B cell (primary cell): Measurements from ENCODE around the gene TRABD. TPM values are rescaled to one million over a fixed set of nuclear protein-coding genes. Genes with fewer than 3 reads are reported as not detected.

Experiments used
- ATAC-seq: fragments of 200-7000 bp; cut with Tn5 transposase; one replicate; pipeline ENCODE4 v1.10.0; 2021; ENCODE audit warnings: low read depth, mild to moderate bottlenecking, moderate number of reproducible peaks, moderate library complexity
- CTCF ChIA-PET: fragments of 350-600 bp; sonication (Branson Sonifier 250); formaldehyde crosslinking; loops from one replicate; lab custom pipeline; 2021; ENCODE audit warnings: antibody characterized with exemption, inconsistent platforms; lab: Charles Lee
- POLR2A ChIA-PET: fragments of 350-600 bp; sonication (Branson Sonifier 250); formaldehyde crosslinking; loops from one replicate; lab custom pipeline; 2021; ENCODE audit warnings: antibody characterized with exemption; lab: Charles Lee
- DNase-seq: peaks from one replicate; pipeline ENCODE4 v3.0.0; 2013
- H2AFZ ChIP-seq: 2 replicates; pipeline ENCODE4 v1.6.1; 2012; ENCODE audit warnings: mild to moderate bottlenecking, low read depth, low read length; ENCODE audit not compliant: insufficient read depth, poor library complexity, severe bottlenecking
- H3K27ac ChIP-seq, 2 donors: 1 replicate in 1 of 2; 2 replicates in 1 of 2; pipeline ENCODE4 v1.5.1; 2012 to 2013; ENCODE audit warnings: low read length in 2 of 2, mild to moderate bottlenecking in 2 of 2, moderate library complexity in 1 of 2
- H3K27me3 ChIP-seq, 4 experiments: fragments of 200-600 bp in 1 of 4; sonication (generic) in 1 of 4; replicated peaks in 1 of 4; 1 replicate in 2 of 4; 2 replicates in 2 of 4; pipeline versions ENCODE4 v1.6.1 to v1.7.0; 2013 to 2016; ENCODE audit warnings: low read length in 3 of 4, mild to moderate bottlenecking in 2 of 4, mixed read lengths in 1 of 4, moderate library complexity in 1 of 4; ENCODE audit not compliant: insufficient read depth in 4 of 4, control insufficient read depth in 3 of 4; ENCODE audit errors: control extremely low read depth in 1 of 4
- H3K36me3 ChIP-seq, 2 experiments: replicated peaks in 1 of 2; 1 replicate in 1 of 2; 2 replicates in 1 of 2; pipeline versions ENCODE4 v1.6.1 to v1.7.1; 2013; ENCODE audit warnings: low read length in 1 of 2; ENCODE audit not compliant: insufficient read depth in 2 of 2, control insufficient read depth in 1 of 2; ENCODE audit errors: control extremely low read depth in 1 of 2, extremely low read depth in 1 of 2
- H3K4me1 ChIP-seq, 2 donors: fragments of 200-600 bp in 1 of 2; sonication (generic) in 1 of 2; 1 replicate in 1 of 2; 2 replicates in 1 of 2; pipeline versions ENCODE4 v1.5.1 to v1.6.1; 2013 to 2017; ENCODE audit warnings: low read length in 2 of 2; ENCODE audit not compliant: control insufficient read depth in 2 of 2, insufficient read depth in 2 of 2
- H3K4me2 ChIP-seq: replicated peaks from 2 replicates; pipeline ENCODE3; 2012; ENCODE audit warnings: mild to moderate bottlenecking, low read depth, low read length; ENCODE audit not compliant: poor library complexity, severe bottlenecking
- H3K4me3 ChIP-seq, 5 experiments: fragments of 200-600 bp in 1 of 5; sonication (generic) in 1 of 5; 1 replicate in 3 of 5; 2 replicates in 2 of 5; pipeline versions ENCODE4 v1.5.1 to v1.7.0; 2011 to 2016; ENCODE audit warnings: low read length in 4 of 5, mild to moderate bottlenecking in 4 of 5, low read depth in 2 of 5, control low read depth in 1 of 5, moderate library complexity in 1 of 5; ENCODE audit not compliant: insufficient read depth in 1 of 5; ENCODE audit errors: control extremely low read depth in 1 of 5, extremely low read depth in 1 of 5
- H3K79me2 ChIP-seq: fragments of 200-600 bp; sonication (generic); one replicate; pipeline ENCODE4 v1.6.0; 2016; ENCODE audit warnings: low read length; ENCODE audit not compliant: control insufficient read depth, insufficient read depth
- H3K9ac ChIP-seq: fragments of 200-600 bp; sonication (generic); 2 replicates; pipeline ENCODE4 v1.6.1; 2017; ENCODE audit warnings: mild to moderate bottlenecking, low read length, moderate library complexity
- H3K9me3 ChIP-seq, 3 donors: one replicate each; pipeline versions ENCODE4 v1.6.1 to v1.7.1; 2013; ENCODE audit warnings: low read length in 2 of 3; ENCODE audit not compliant: control insufficient read depth in 2 of 3, insufficient read depth in 1 of 3; ENCODE audit errors: control extremely low read depth in 1 of 3
- H4K20me1 ChIP-seq: 2 replicates; pipeline ENCODE4 v1.6.0; 2012; ENCODE audit warnings: mild to moderate bottlenecking, low read length; ENCODE audit not compliant: insufficient read depth, control insufficient read depth, poor library complexity, severe bottlenecking
- H3K27ac Mint-ChIP-seq: one replicate; pipeline ENCODE4 v1.8.0; 2021; ENCODE audit warnings: mixed read lengths
- H3K27me3 Mint-ChIP-seq: one replicate; pipeline ENCODE4 v1.8.0; 2021; ENCODE audit warnings: mixed read lengths
- H3K4me1 Mint-ChIP-seq: one replicate; pipeline ENCODE4 v1.8.0; 2021; ENCODE audit warnings: mixed read lengths
- H3K4me3 Mint-ChIP-seq: one replicate; pipeline ENCODE4 v1.8.0; 2021; ENCODE audit warnings: mixed read lengths
- H3K9me3 Mint-ChIP-seq: one replicate; pipeline ENCODE4 v1.8.0; 2022; ENCODE audit warnings: mixed read lengths; ENCODE audit not compliant: insufficient read depth
- EZH2 ChIP-seq: IDR thresholded peaks from 2 replicates; pipeline ENCODE4 v1.6.1; 2012; ENCODE audit warnings: borderline replicate concordance, low read depth, mild to moderate bottlenecking, moderate library complexity, low read length; ENCODE audit not compliant: insufficient read depth, poor library complexity, severe bottlenecking
- WGBS: methylation state at CpG from one replicate; pipeline ENCODE4 v1.1.5; 2013; ENCODE audit warnings: missing lambda C conversion rate; ENCODE audit not compliant: insufficient coverage; 5-methylcytosine and 5-hydroxymethylcytosine counted together
- intact Hi-C: fragments of 100-400 bp; cut with micrococcal nuclease; formaldehyde crosslinking; loops from one replicate; pipeline ENCODE4 v1.10.0; 2022
- polyA plus RNA-seq: library from polyadenylated mRNA; depleted of rRNA; stranded (reverse); fragments of >200 nt; gene quantifications from 2 replicates; pipeline ENCODE4 v1.2.3, GENCODE V29; 2012
- total RNA-seq, 2 donors: library from RNA; stranded (reverse); fragments of 120-200 nt in 1 of 2; gene quantifications; 1 replicate in 1 of 2; 2 replicates in 1 of 2; pipeline versions ENCODE4 v1.2.3 to v1.2.4, GENCODE V29; 2013 to 2022
- TF ChIP-seq, protein P1 (sequence below): fragments of 200-600 bp; IDR thresholded peaks from one replicate; pipeline ENCODE4 v1.8.0; 2022; ENCODE audit warnings: antibody characterized with exemption, mild to moderate bottlenecking

The TRABD gene
- total and polyA plus RNA-seq, 2 donors (not counting 1 experiment from before 2014, with no cell fraction given) = 164 to 200 TPM

DNA sequence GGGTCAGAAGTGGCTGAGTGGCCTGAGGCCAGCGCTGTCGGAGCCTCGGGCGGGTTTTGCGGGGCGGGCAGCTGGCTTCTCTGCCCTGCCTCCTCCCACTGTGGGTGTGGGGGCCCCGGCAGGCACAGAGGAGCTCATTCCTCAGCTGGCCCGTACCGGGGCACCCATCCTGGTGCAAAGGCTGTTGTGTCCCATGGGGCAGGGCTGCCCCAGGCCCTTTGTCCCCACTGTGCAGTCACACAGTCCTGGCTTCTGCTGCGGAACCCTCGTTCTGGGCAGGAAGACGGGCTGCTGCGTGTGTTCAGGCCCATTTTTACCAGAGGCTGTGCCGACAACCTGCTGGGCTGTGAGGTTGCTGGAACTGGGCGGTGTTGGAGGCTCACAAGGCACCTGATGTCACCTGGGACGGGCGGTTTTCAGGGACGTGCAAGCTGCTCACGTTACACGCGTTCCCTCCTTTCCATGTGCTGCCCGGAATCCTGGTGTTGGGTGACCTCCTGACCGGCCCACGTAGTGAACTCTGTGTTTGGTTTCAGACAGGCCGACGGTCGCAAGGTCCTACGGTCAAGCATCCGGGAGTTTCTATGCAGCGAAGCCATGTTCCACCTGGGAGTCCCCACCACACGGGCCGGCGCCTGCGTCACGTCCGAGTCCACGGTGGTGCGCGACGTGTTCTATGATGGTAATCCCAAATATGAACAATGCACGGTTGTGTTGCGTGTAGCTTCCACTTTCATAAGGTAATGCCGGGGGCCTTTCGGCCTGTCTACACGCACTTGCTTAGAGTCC is 20.3 kb downstream of the TRABD start:
- no peaks in the 10 kb centered on the region for H3K9me3 Mint-ChIP-seq
- H2AFZ ChIP-seq = no peak overlapping the region
- H3K4me2 ChIP-seq = no peak overlapping the region
- peaks cover 46% of the 10 kb centered on the region for H3K79me2 ChIP-seq
- TF ChIP-seq EZH2 = no peak
- TF ChIP-seq, protein P1, sequence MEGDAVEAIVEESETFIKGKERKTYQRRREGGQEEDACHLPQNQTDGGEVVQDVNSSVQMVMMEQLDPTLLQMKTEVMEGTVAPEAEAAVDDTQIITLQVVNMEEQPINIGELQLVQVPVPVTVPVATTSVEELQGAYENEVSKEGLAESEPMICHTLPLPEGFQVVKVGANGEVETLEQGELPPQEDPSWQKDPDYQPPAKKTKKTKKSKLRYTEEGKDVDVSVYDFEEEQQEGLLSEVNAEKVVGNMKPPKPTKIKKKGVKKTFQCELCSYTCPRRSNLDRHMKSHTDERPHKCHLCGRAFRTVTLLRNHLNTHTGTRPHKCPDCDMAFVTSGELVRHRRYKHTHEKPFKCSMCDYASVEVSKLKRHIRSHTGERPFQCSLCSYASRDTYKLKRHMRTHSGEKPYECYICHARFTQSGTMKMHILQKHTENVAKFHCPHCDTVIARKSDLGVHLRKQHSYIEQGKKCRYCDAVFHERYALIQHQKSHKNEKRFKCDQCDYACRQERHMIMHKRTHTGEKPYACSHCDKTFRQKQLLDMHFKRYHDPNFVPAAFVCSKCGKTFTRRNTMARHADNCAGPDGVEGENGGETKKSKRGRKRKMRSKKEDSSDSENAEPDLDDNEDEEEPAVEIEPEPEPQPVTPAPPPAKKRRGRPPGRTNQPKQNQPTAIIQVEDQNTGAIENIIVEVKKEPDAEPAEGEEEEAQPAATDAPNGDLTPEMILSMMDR = no peak
- 97% methylated on average over 44 of the region's 45 CpGs for WGBS
- no peak overlapping the region for H3K27ac ChIP-seq
- peaks cover 47% of the 10 kb centered on the region for H3K4me1 Mint-ChIP-seq
- no peak for DNase-seq
- CTCF ChIA-PET = interaction anchor here (0.7 to 5.2 kb wide), 8 partner anchors 12 to 282 kb away, joined by 3 to 75 read pairs (median 4); partner anchors contain the start of gene HDAC10
- H3K9me3 ChIP-seq = no peaks in the 10 kb centered on the region
- H3K27ac Mint-ChIP-seq = peak overlapping the region; percentile 56
- H3K9ac ChIP-seq = no peak overlapping the region
- H3K27me3 Mint-ChIP-seq = no peaks in the 10 kb centered on the region
- H3K27me3 ChIP-seq = no peaks in the 10 kb centered on the region
- no peak overlapping the region for H3K4me3 Mint-ChIP-seq
- intact Hi-C loops = loop anchor here (5.0 to 10.0 kb wide), 2 partner anchors 279 to 441 kb away; no protein-coding TSS in a partner anchor
- H3K36me3 ChIP-seq = peaks cover 8 to 35% of the 10 kb centered on the region in 2 experiments
- peaks cover 57% of the 10 kb centered on the region for H4K20me1 ChIP-seq
- H3K4me3 ChIP-seq = no peak overlapping the region
- no peak for ATAC-seq
- POLR2A ChIA-PET = interaction anchor here (0.6 to 4.5 kb wide), 2 partner anchors 15 to 37 kb away, joined by 3 to 43 read pairs; no protein-coding TSS in a partner anchor
- H3K4me1 ChIP-seq = peaks cover 24 to 36% of the 10 kb centered on the region in 2 donors

DNA sequence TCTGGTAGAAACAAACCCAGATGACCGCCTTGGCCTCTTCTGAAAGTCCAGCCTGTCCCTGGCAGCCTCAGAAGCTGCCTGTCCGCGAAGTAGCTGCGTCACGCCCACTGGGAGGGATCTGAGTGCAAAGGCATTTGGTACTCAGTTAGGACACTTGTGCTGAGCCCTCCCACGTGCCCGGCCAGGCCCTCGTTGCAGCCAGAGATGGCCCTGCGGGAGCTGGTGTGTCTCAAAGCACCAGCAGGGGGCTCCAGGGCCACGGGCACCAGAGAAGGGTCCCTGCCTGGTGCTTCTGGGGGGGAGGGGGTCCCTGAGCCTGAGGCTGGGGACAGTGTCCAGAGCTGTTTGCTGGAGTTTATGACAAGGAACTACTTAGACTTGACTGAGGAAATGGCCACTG is 20.9 kb downstream of the TRABD start:
- no peaks in the 10 kb centered on the region for H3K9me3 Mint-ChIP-seq
- peaks cover 60% of the 10 kb centered on the region for H4K20me1 ChIP-seq
- ChIA-PET CTCF (interaction anchor here (0.7 to 5.2 kb wide), 7 partner anchors 12 to 283 kb away, joined by 3 to 75 read pairs (median 5); partner anchors contain the start of gene HDAC10), POLR2A (interaction anchor here (0.6 to 4.5 kb wide), 2 partner anchors 16 to 37 kb away, joined by 3 to 43 read pairs; no protein-coding TSS in a partner anchor)
- WGBS = 81% methylated on average over 10 of the region's 10 CpGs
- no peaks in the 10 kb centered on the region for H3K27me3 Mint-ChIP-seq
- H3K4me1 ChIP-seq = peaks cover 23 to 35% of the 10 kb centered on the region in 2 donors
- H3K4me3 Mint-ChIP-seq = peak overlapping the region; percentile 10
- no peak for TF ChIP-seq EZH2
- TF ChIP-seq, protein P1 = peak; percentile 42
- DNase-seq (peak; percentile 36), ATAC-seq (no peak)
- no peak overlapping the region for H3K4me3 ChIP-seq
- peaks cover 8 to 40% of the 10 kb centered on the region in 2 experiments for H3K36me3 ChIP-seq
- H3K27me3 ChIP-seq = no peaks in the 10 kb centered on the region
- no peak overlapping the region for H2AFZ ChIP-seq
- intact Hi-C loops = loop anchor here (5.0 to 10.0 kb wide), 2 partner anchors 279 to 442 kb away; no protein-coding TSS in a partner anchor
- peak overlapping the region; percentile 56 for H3K27ac Mint-ChIP-seq
- H3K27ac ChIP-seq = no peak overlapping the region
- no peaks in the 10 kb centered on the region for H3K9me3 ChIP-seq
- no peak overlapping the region for H3K4me2 ChIP-seq
- H3K4me1 Mint-ChIP-seq = peaks cover 47% of the 10 kb centered on the region
- no peak overlapping the region for H3K9ac ChIP-seq
- peaks cover 49% of the 10 kb centered on the region for H3K79me2 ChIP-seq
